Mucosa of rectum (tissue), 2 donors: ENCODE results near the gene SERINC3.
A peak's percentile ranks its signal among the peaks of the same experiment; 100 is the strongest.
"Not testable (repeated sequence)": the region's sequence is repeated elsewhere in the genome, so short reads cannot be mapped to it uniquely, and the experiment has no call there.

Experiments
- H3K27ac ChIP-seq, 2 donors: one replicate each; pipeline ENCODE4 v1.7.0; 2013; ENCODE audit warnings: inconsistent platforms in 2 of 2, low read depth in 2 of 2, low read length in 2 of 2
- H3K27me3 ChIP-seq, 2 donors: one replicate each; pipeline ENCODE4 v1.7.0; 2013; ENCODE audit warnings: low read length in 2 of 2; ENCODE audit not compliant: control insufficient read depth in 2 of 2, insufficient read depth in 2 of 2
- H3K36me3 ChIP-seq, 2 donors: one replicate each; pipeline ENCODE4 v1.7.0; 2013; ENCODE audit warnings: low read length in 2 of 2; ENCODE audit not compliant: control insufficient read depth in 2 of 2, insufficient read depth in 2 of 2
- H3K4me1 ChIP-seq, 2 donors: one replicate each; pipeline ENCODE4 v1.7.0; 2013; ENCODE audit warnings: low read length in 2 of 2, mild to moderate bottlenecking in 1 of 2; ENCODE audit not compliant: control insufficient read depth in 2 of 2, insufficient read depth in 2 of 2
- H3K4me3 ChIP-seq, 2 donors: one replicate each; pipeline ENCODE4 v1.7.0; 2013; ENCODE audit warnings: low read length in 2 of 2
- H3K9ac ChIP-seq, 2 donors: one replicate each; pipeline ENCODE4 v1.7.0; 2013; ENCODE audit warnings: low read length in 2 of 2, low read depth in 1 of 2, mild to moderate bottlenecking in 1 of 2
- H3K9me3 ChIP-seq, 2 donors: one replicate each; pipeline ENCODE4 v1.7.0; 2013; ENCODE audit warnings: low read length in 2 of 2; ENCODE audit not compliant: control insufficient read depth in 2 of 2
- donor health status: healthy.
- donor health status: Normal muscosa, but diverticular disease.

Gene SERINC3

DNA sequence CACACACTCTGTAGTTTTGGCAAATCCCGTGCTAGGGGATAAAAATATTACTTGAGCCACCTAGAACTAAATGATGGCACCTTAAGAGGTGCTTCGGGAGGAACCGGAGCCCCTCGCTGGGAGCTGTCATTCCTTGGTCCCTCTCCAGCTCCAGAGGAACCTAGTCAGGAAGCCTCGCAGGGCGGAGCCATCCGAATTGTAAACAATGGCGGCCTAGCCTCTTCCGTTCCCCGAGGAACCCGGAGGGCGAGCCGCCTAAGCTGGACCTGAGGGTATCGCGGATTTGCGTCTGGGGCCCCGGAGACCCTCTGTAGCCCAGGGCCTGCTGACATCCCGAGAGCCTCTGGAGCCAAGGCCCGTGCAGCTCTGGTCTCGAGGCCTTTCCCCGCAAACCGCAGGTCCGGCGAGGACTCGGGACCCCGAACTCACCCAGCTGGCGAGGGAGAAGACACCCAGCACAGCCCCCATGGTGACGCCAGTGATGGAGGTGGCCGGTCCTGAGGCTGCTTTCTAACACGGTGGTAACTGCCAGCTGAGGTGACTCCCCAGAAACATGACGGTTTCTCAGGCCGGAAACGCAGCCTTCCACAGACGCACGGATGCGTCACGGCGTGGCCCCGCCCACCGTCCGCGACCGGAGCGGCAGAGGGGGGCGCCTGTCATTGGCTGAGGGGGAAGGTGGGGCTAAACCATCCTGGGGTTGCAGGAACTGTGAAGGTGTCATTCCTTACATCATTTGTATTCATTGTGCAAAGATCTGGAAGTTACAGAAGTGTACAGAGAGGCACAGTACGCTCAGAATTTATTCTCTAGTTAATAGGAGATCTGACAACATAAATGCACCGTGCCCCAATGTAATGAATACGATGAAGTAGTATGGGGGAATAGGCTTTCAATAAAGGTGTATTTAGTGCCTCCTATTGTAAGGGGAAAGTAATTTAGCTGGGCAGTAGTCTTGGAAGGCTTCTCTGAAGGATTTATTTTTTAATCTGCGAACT is at the start of gene SERINC3:
TSS of gene SERINC3 (minus strand) at position 587 of the 998 bp plus-strand sequence. CDS start at position 468, 119 bp downstream.
- Histone ChIP-seq H3K36me3 (peaks cover 0 to 5% of the 10 kb centered on the region in 2 donors), H3K4me3 (peak within 1 kb of the TSS; percentile 98 to 100), H3K9ac (peak within 1 kb of the TSS; percentile 99 to 100), H3K27ac (peak within 1 kb of the TSS; percentile 99 to 100), H3K9me3 (no peaks in the 10 kb centered on the region), H3K27me3 (no peaks in the 10 kb centered on the region), H3K4me1 (peaks cover 15 to 23% of the 10 kb centered on the region in 2 donors)

DNA sequence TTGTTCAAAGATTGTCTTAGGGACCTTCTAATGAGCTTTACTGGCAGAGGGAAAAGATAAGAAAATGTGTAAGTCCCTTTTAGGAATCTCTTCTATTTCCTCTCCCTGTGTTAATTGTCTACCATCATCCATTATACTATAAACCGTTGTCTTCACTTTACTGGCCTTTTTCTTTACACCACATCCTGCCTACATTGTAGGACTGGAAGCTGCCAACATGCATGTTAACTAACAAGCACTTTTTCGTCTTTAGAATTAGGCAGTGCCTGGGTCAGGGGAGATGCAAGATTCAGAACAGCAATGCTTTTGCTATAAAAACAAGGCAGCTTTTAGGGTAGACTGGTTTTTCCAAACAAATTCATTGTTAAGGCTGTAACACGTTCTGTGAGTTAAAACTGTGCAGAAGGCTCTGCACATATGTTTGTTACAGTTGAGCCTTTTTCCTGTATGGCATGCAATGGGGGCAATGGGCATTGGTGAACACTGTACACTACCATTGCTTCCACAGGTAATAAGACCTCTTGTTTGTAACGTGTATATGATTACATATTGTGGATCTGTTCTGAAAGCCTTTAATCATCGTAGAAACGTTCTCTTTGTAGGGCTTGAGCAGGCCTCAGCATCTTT is 49.6 kb upstream of the SERINC3 start:
- no peak overlapping the region for H3K27ac ChIP-seq
- no peaks in the 10 kb centered on the region for H3K36me3 ChIP-seq
- H3K9ac ChIP-seq = no peak overlapping the region
- no peaks in the 10 kb centered on the region for H3K27me3 ChIP-seq
- no peak overlapping the region for H3K4me3 ChIP-seq
- peaks cover 0 to 5% of the 10 kb centered on the region in 2 donors for H3K4me1 ChIP-seq
- H3K9me3 ChIP-seq = no peaks in the 10 kb centered on the region

DNA sequence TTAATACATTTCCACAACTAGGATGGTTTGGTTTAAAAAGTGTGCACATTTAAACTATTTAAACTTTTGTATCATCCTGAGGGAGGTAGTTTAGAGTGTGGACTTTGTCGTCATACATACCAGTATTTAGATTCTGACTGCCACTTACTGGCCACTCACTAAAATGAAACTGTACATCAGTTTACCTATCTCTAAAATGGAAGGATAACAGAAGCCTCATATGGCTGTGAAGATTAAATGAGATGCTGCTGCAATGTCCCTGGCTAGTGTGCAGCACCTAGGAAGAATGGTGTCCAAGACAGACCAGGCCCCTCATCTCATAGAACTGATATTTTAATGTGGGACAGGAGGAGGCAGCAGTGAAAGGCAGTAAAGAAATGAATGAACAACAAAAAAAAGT is 48.5 kb upstream of the SERINC3 start:
- Histone ChIP-seq H3K4me1 (peaks cover 0 to 3% of the 10 kb centered on the region in 2 donors), H3K4me3 (no peak overlapping the region), H3K27ac (no peak overlapping the region), H3K36me3 (no peaks in the 10 kb centered on the region), H3K9ac (no peak overlapping the region), H3K27me3 (no peaks in the 10 kb centered on the region), H3K9me3 (no peaks in the 10 kb centered on the region)

DNA sequence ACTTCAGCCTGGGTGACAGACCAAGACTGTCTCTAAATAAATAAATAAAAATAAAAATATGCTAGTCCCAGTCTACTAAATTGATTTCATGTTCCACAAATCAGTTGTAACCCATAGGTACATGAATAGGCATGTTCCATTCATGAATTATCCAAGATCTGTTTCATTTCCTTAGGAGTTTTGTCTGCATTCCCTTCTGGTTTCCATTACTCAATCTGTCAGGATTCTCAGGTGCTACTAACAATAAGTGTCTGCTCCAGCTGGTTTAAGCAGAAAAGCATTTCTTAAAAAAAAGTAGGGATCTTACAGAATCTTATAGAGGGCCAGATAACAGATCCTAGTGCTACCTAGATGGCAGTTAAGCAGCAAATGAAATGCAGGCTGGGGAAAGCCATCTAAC is 44.9 kb upstream of the SERINC3 start:
- no peak overlapping the region for H3K27ac ChIP-seq
- no peak overlapping the region for H3K9ac ChIP-seq

DNA sequence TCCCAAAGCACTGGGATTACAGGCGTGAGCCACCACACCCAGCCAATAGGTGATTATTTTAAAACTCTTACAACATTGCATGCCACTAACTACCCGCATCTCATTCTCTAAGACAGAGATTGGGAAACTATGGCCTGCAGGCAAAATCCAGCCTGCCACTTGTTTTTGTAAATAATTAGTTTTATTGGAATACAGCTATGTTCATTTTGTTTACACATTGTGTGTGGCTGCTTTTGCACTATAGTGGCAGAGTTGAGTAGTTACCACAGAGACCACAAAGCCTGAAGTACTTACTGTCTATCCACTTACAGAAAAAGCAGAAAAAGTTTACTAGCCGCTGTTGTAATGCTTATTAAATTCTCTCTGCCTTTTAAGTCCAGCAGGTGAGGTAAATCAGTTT is 44.1 kb upstream of the SERINC3 start:
- Histone ChIP-seq H3K4me1 (no peaks in the 10 kb centered on the region), H3K4me3 (no peak overlapping the region), H3K27me3 (no peaks in the 10 kb centered on the region), H3K27ac (no peak overlapping the region), H3K36me3 (no peaks in the 10 kb centered on the region), H3K9me3 (no peaks in the 10 kb centered on the region), H3K9ac (no peak overlapping the region)

More for the DNA sequence above, 44.9 kb upstream of the SERINC3 start:
- Histone ChIP-seq H3K4me3 (no peak overlapping the region), H3K36me3 (no peaks in the 10 kb centered on the region), H3K4me1 (no peaks in the 10 kb centered on the region), H3K9me3 (no peaks in the 10 kb centered on the region), H3K27me3 (no peaks in the 10 kb centered on the region)

DNA sequence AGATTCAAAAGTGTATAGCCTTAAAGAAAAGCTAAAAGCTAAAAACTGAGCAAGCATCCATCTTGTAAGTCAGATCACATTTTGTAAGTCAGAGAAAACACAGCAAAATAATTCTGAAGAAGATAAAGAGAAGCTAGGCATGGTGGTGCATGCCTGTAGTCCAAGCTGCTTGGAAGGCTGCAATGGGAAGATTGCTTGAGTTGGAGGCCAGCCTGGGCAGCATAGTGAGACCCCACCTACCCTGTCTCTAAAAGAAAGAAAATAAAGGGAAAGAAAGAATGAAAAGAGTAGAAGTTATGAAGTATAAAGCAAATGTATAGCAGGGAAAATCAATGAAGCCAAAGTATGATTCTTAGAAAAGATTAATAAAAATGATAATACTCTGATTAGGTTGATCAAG is 40.0 kb upstream of the SERINC3 start:
- Histone ChIP-seq H3K4me3 (no peak overlapping the region), H3K27me3 (no peaks in the 10 kb centered on the region), H3K36me3 (no peaks in the 10 kb centered on the region), H3K4me1 (no peaks in the 10 kb centered on the region), H3K9me3 (no peaks in the 10 kb centered on the region), H3K27ac (no peak overlapping the region), H3K9ac (no peak overlapping the region)

DNA sequence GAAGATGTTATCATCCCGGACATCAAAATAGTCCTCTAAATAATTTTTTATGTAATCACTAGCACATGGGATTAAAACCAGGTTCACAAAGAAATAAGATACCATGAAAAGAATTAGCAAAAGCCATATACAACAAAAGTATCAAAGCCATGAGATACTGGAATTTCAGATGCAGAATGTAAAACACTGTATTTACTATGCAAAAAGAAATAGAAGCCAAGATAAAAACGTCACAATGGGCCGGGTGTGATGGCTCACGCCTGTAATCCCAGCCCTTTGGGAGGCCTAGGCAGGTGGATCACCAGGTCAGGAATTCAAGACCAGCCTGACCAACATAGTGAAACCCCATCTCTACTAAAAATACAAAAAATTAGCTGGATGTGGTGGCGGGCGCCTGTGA is 38.9 kb upstream of the SERINC3 start:
- not testable (repeated sequence) for H3K4me3 ChIP-seq, H3K27me3 ChIP-seq, H3K9me3 ChIP-seq, H3K4me1 ChIP-seq, H3K27ac ChIP-seq, H3K9ac ChIP-seq, H3K36me3 ChIP-seq

DNA sequence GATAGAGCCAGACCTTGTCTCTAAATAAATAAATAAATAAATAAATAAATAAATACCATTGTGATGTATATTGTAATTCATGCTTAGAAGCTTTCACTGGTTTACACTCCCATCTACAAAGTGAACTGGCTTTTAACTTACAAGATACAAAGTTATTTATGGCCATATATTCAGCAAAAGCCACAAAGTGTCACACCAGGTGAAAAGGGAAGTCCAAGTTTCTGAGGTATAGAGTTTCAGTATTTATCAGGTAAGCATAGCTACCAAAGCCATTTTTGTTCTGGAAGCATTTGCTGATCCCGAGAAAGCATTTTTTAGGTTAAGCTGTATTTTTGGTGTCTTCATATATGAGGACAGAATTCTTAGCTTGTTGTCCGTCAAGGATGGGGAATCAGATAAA is 38.4 kb upstream of the SERINC3 start:
- Histone ChIP-seq H3K4me1 (no peaks in the 10 kb centered on the region), H3K4me3 (no peak overlapping the region), H3K9ac (no peak overlapping the region), H3K9me3 (no peaks in the 10 kb centered on the region), H3K27me3 (no peaks in the 10 kb centered on the region), H3K36me3 (no peaks in the 10 kb centered on the region), H3K27ac (no peak overlapping the region)

DNA sequence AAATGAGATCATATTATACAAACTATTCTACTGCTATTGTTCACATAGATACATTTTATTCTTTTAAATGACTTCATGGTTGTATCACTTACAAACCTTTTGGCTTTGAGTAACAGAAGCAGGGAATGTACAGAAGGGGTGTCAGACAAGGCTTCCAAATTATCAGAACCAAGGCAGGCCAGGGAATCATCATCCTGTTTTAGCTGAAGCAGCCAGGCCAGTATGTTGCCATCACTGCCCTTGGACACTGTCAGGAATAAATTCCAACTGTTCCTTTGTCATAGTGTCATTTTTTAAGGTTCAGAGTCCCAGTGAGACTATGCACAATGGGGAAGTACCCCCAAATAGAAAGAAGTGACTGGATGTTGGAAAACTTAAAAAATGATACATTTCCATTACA is 37.4 kb upstream of the SERINC3 start:
- H3K4me1 ChIP-seq = no peaks in the 10 kb centered on the region
- H3K9ac ChIP-seq = no peak overlapping the region
- H3K4me3 ChIP-seq = no peak overlapping the region
- no peak overlapping the region for H3K27ac ChIP-seq
- no peaks in the 10 kb centered on the region for H3K27me3 ChIP-seq
- H3K36me3 ChIP-seq = no peaks in the 10 kb centered on the region
- no peaks in the 10 kb centered on the region for H3K9me3 ChIP-seq
